H9 (cell line): Measurements from ENCODE around the gene DNAJC5. TPM values are rescaled to one million over a fixed set of nuclear protein-coding genes. Genes with fewer than 3 reads are reported as not detected.

Source experiments
- DNase-seq: peaks from one replicate; pipeline ENCODE4 v3.0.0-alpha.2; 2017
- H2AFZ ChIP-seq: one replicate; pipeline ENCODE4 v1.6.1; 2013; ENCODE audit warnings: mild to moderate bottlenecking, low read length, control low read depth, moderate library complexity
- H2AK5ac ChIP-seq: 2 replicates; pipeline ENCODE4 v1.6.1; 2013; ENCODE audit warnings: low read length, control low read depth, mixed read lengths; ENCODE audit not compliant: insufficient read length
- H2BK120ac ChIP-seq: one replicate; pipeline ENCODE4 v1.6.1; 2013; ENCODE audit warnings: low read depth, mild to moderate bottlenecking, low read length, control low read depth, inconsistent platforms; ENCODE audit not compliant: poor library complexity, severe bottlenecking
- H2BK12ac ChIP-seq: 2 replicates; pipeline ENCODE4 v1.6.1; 2013; ENCODE audit warnings: low read length, control low read depth, mixed read lengths, low read depth; ENCODE audit not compliant: insufficient read length
- H2BK15ac ChIP-seq: 2 replicates; pipeline ENCODE4 v1.6.1; 2013; ENCODE audit warnings: low read depth, low read length, control low read depth
- H2BK20ac ChIP-seq: one replicate; pipeline ENCODE4 v1.6.1; 2013; ENCODE audit warnings: low read depth, mild to moderate bottlenecking, low read length, control low read depth, inconsistent platforms; ENCODE audit not compliant: poor library complexity, severe bottlenecking
- H2BK5ac ChIP-seq: 2 replicates; pipeline ENCODE4 v1.6.1; 2013; ENCODE audit warnings: low read length, control low read depth, mixed read lengths; ENCODE audit not compliant: insufficient read length
- H3K14ac ChIP-seq: 2 replicates; pipeline ENCODE4 v1.6.1; 2013; ENCODE audit warnings: low read length, control low read depth; ENCODE audit not compliant: insufficient read depth
- H3K18ac ChIP-seq: 2 replicates; pipeline ENCODE4 v1.6.1; 2013; ENCODE audit warnings: low read depth, mild to moderate bottlenecking, mixed read lengths, low read length, control low read depth; ENCODE audit not compliant: insufficient read length
- H3K23ac ChIP-seq: 2 replicates; pipeline ENCODE4 v1.6.1; 2013; ENCODE audit warnings: low read length, control low read depth, mixed read lengths, low read depth; ENCODE audit not compliant: insufficient read length
- H3K23me2 ChIP-seq: 2 replicates; pipeline ENCODE4 v1.6.1; 2013; ENCODE audit warnings: low read depth, mild to moderate bottlenecking, mixed read lengths, low read length, control low read depth; ENCODE audit not compliant: insufficient read length, poor library complexity, severe bottlenecking
- H3K27ac ChIP-seq: 2 replicates; pipeline ENCODE4 v1.5.1; 2013; ENCODE audit warnings: low read length, control low read depth, mixed read lengths, low read depth; ENCODE audit not compliant: insufficient read length
- H3K27me3 ChIP-seq: 2 replicates; pipeline ENCODE4 v1.6.1; 2013; ENCODE audit warnings: low read length, control low read depth, inconsistent platforms; ENCODE audit not compliant: insufficient read depth
- H3K4ac ChIP-seq: 2 replicates; pipeline ENCODE4 v1.6.1; 2013; ENCODE audit warnings: low read depth, mild to moderate bottlenecking, control low read depth, inconsistent platforms, low read length, moderate library complexity
- H3K4me1 ChIP-seq: 2 replicates; pipeline ENCODE4 v1.6.1; 2013; ENCODE audit warnings: low read length, control low read depth, inconsistent platforms; ENCODE audit not compliant: insufficient read depth
- H3K4me2 ChIP-seq: 2 replicates; pipeline ENCODE4 v1.6.1; 2013; ENCODE audit warnings: low read length, control low read depth, mixed read lengths; ENCODE audit not compliant: insufficient read length, insufficient read depth
- H3K56ac ChIP-seq: 2 replicates; pipeline ENCODE4 v1.6.1; 2013; ENCODE audit warnings: low read depth, mild to moderate bottlenecking, mixed read lengths, low read length, control low read depth; ENCODE audit not compliant: insufficient read length
- H3K79me1 ChIP-seq: 2 replicates; pipeline ENCODE4 v1.6.1; 2013; ENCODE audit warnings: low read depth, mild to moderate bottlenecking, moderate library complexity, low read length, control low read depth, inconsistent platforms; ENCODE audit not compliant: insufficient read depth, poor library complexity, severe bottlenecking
- H3K79me2 ChIP-seq: 2 replicates; pipeline ENCODE4 v1.6.1; 2013; ENCODE audit warnings: low read length, control low read depth, inconsistent platforms; ENCODE audit not compliant: insufficient read depth
- H3K9ac ChIP-seq: 2 replicates; pipeline ENCODE4 v1.6.1; 2013; ENCODE audit warnings: low read length, control low read depth, mixed read lengths; ENCODE audit not compliant: insufficient read length; ENCODE audit errors: extremely low read depth
- H3K9me3 ChIP-seq: one replicate; pipeline ENCODE4 v1.6.1; 2013; ENCODE audit warnings: low read depth, low read length, inconsistent platforms; ENCODE audit not compliant: control insufficient read depth
- H3T11ph ChIP-seq: one replicate; pipeline ENCODE4 v1.6.1; 2013; ENCODE audit warnings: mild to moderate bottlenecking, low read length, control low read depth, inconsistent platforms
- H4K20me1 ChIP-seq: one replicate; pipeline ENCODE4 v1.6.1; 2013; ENCODE audit not compliant: control insufficient read depth, insufficient read length, insufficient read depth
- H4K5ac ChIP-seq: 2 replicates; pipeline ENCODE4 v1.6.1; 2013; ENCODE audit warnings: low read depth, mild to moderate bottlenecking, mixed read lengths, low read length, control low read depth; ENCODE audit not compliant: insufficient read length
- H4K8ac ChIP-seq: replicated peaks from 2 replicates; pipeline ENCODE4 v1.6.1; 2013; ENCODE audit warnings: low read length, control low read depth, mixed read lengths, low read depth; ENCODE audit not compliant: insufficient read length
- H4K91ac ChIP-seq: 2 replicates; pipeline ENCODE4 v1.6.1; 2013; ENCODE audit warnings: low read depth, mild to moderate bottlenecking, moderate library complexity, mixed read lengths, low read length, control low read depth; ENCODE audit not compliant: insufficient read length
- H3K27ac Mint-ChIP-seq, 3 experiments: 2 replicates in 2 of 3; 3 replicates in 1 of 3; pipeline ENCODE4 v1.8.0; 2020 to 2021; ENCODE audit warnings: mixed read lengths in 3 of 3, mild to moderate bottlenecking in 1 of 3, moderate library complexity in 1 of 3
- H3K27me3 Mint-ChIP-seq: 2 replicates; pipeline ENCODE4 v1.8.0; 2021; ENCODE audit warnings: low read depth, mild to moderate bottlenecking, moderate library complexity, mixed read lengths
- H3K36me3 Mint-ChIP-seq, 3 experiments: 2 replicates in 2 of 3; 3 replicates in 1 of 3; pipeline ENCODE4 v1.8.0; 2020 to 2021; ENCODE audit warnings: low read depth in 3 of 3, mixed read lengths in 3 of 3; ENCODE audit not compliant: insufficient read depth in 1 of 3
- H3K4me1 Mint-ChIP-seq, 2 experiments: 2 replicates each; pipeline ENCODE4 v1.8.0; 2020; ENCODE audit warnings: mixed read lengths in 2 of 2
- H3K4me3 Mint-ChIP-seq, 2 experiments: 2 replicates in 1 of 2; 3 replicates in 1 of 2; pipeline ENCODE4 v1.8.0; 2020 to 2021; ENCODE audit warnings: mild to moderate bottlenecking in 2 of 2, mixed read lengths in 2 of 2, moderate library complexity in 1 of 2
- H3K9me3 Mint-ChIP-seq, 2 experiments: 2 replicates in 1 of 2; 3 replicates in 1 of 2; pipeline ENCODE4 v1.8.0; 2020; ENCODE audit warnings: mild to moderate bottlenecking in 2 of 2, mixed read lengths in 2 of 2, moderate library complexity in 1 of 2
- CTCF ChIP-seq: fragments of 200-600 bp; sonication (generic); conservative IDR thresholded peaks from 3 replicates; pipeline ENCODE4 v1.8.0; 2021; ENCODE audit warnings: antibody characterized with exemption, mild to moderate bottlenecking
- WGBS: extraction: QIAGEN DNeasy Blood & Tissue Kit; methylation state at CpG from one replicate; pipeline ENCODE4 v1.1.7; 2013; ENCODE audit warnings: missing lambda C conversion rate, low lambda C conversion rate, mixed read lengths; ENCODE audit not compliant: insufficient read length; ENCODE audit errors: extremely low coverage; 5-methylcytosine and 5-hydroxymethylcytosine counted together
- total RNA-seq: library from RNA; stranded (reverse); gene quantifications from 2 replicates; pipeline ENCODE4 v1.2.1, GENCODE V29; 2021

DNAJC5 gene
- total RNA-seq, 1 experiment from 2014 or later = 43.0 TPM

- Histone ChIP-seq H3K56ac (no peak overlapping the region), H3K79me1 (no peaks in the 10 kb centered on the region), H3K9ac (no peak overlapping the region), H3T11ph (no peak overlapping the region), H2AFZ (no peak overlapping the region), H3K23me2 (no peaks in the 10 kb centered on the region), H3K4me1 (no peaks in the 10 kb centered on the region), H3K27me3 (no peaks in the 10 kb centered on the region), H4K5ac (no peak overlapping the region), H4K8ac (no peak overlapping the region), H2AK5ac (no peak overlapping the region), H2BK20ac (no peak overlapping the region), H3K79me2 (no peaks in the 10 kb centered on the region), H2BK120ac (no peak overlapping the region), H2BK5ac (no peak overlapping the region), H2BK12ac (no peak overlapping the region), H3K14ac (no peak overlapping the region), H4K20me1 (no peaks in the 10 kb centered on the region), H3K23ac (no peak overlapping the region), H3K4ac (no peak overlapping the region), H3K27ac (no peak overlapping the region), H2BK15ac (no peak overlapping the region), H3K4me2 (no peak overlapping the region), H3K9me3 (no peaks in the 10 kb centered on the region), H4K91ac (no peak overlapping the region), H3K18ac (no peak overlapping the region)
- Mint-ChIP-seq H3K27me3 (no peaks in the 10 kb centered on the region), H3K27ac (peak overlapping the region in 1 of 3 experiments; percentile 68; a peak in 1 of 7 replicates), H3K4me3 (no peak overlapping the region), H3K36me3 (peaks cover 19 to 70% (median 67%) of the 10 kb centered on the region in 3 experiments; a peak in 6 of 7 replicates), H3K9me3 (no peaks in the 10 kb centered on the region), H3K4me1 (no peaks in the 10 kb centered on the region)
- no CpG with 5 or more reads among the region's 27 CpGs for WGBS
- TF ChIP-seq CTCF = no peak
- no peak for DNase-seq
These were observed 9.5 kb upstream of the DNAJC5 start for GRCh38 chr20:63885264-63886053.
